ENCODE measurements around the gene VTN. TPM values are rescaled to one million over a fixed set of nuclear protein-coding genes. Genes with fewer than 3 reads are reported as not detected.
"Not testable (repeated sequence)": the region's sequence is repeated elsewhere in the genome, so short reads cannot be mapped to it uniquely, and the experiment has no call there.

VTN gene
- polyA plus RNA-seq, 3 donors from 2014 or later = not detected

- no peak overlapping the region for H3K4me3 Mint-ChIP-seq
- peaks cover 0 to 1% (median 0%) of the 10 kb centered on the region in 6 donors for H3K9me3 Mint-ChIP-seq
- peaks cover 2 to 7% (median 3%) of the 10 kb centered on the region in 3 donors for H3K27me3 Mint-ChIP-seq (ENCODE audit: low read depth in 3 of 3)
- H3K27ac Mint-ChIP-seq = no peak overlapping the region
- peaks cover 0 to 19% (median 4%) of the 10 kb centered on the region in 3 donors for H3K36me3 Mint-ChIP-seq
- no peak for DNase-seq
- H3K4me1 Mint-ChIP-seq = peaks cover 31 to 34% of the 10 kb centered on the region in 2 donors
These were observed 30.7 kb downstream of the VTN start for GRCh38 chr17:28339431-28339830.

- H3K36me3 Mint-ChIP-seq = peaks cover 0 to 14% (median 1%) of the 10 kb centered on the region in 3 donors
- H3K9me3 Mint-ChIP-seq; H3K4me3 Mint-ChIP-seq; DNase-seq; H3K27me3 Mint-ChIP-seq (ENCODE audit: low read depth in 3 of 3): not testable (repeated sequence)
- peak overlapping the region in 1 of 6 donors; percentile 58 for H3K27ac Mint-ChIP-seq
- peaks cover 38 to 40% of the 10 kb centered on the region in 2 donors for H3K4me1 Mint-ChIP-seq
These were observed 31.3 kb downstream of the VTN start for GRCh38 chr17:28338769-28339212.

- peak overlapping the region in 1 of 5 donors; percentile 96 for H3K4me3 Mint-ChIP-seq
- H3K27ac Mint-ChIP-seq = peak overlapping the region in 2 of 6 donors; percentile 6 to 81
- peaks cover 0 to 11% (median 0%) of the 10 kb centered on the region in 3 donors for H3K36me3 Mint-ChIP-seq
- peaks cover 2 to 9% (median 3%) of the 10 kb centered on the region in 3 donors for H3K27me3 Mint-ChIP-seq (ENCODE audit: low read depth in 3 of 3)
- DNase-seq = no peak
- peaks cover 40 to 43% of the 10 kb centered on the region in 2 donors for H3K4me1 Mint-ChIP-seq
- peaks cover 0 to 1% (median 0%) of the 10 kb centered on the region in 6 donors for H3K9me3 Mint-ChIP-seq
These were observed 31.9 kb downstream of the VTN start for GRCh38 chr17:28338056-28338768.

- peak overlapping the region; percentile 94 to 97 (median 95) for H3K4me3 Mint-ChIP-seq
- H3K36me3 Mint-ChIP-seq = peaks cover 0 to 9% (median 0%) of the 10 kb centered on the region in 3 donors
- peaks cover 41 to 53% of the 10 kb centered on the region in 2 donors for H3K4me1 Mint-ChIP-seq
- peak overlapping the region; percentile 81 to 96 (median 93) for H3K27ac Mint-ChIP-seq
- DNase-seq = no peak
- H3K9me3 Mint-ChIP-seq = peaks cover 0 to 1% (median 0%) of the 10 kb centered on the region in 6 donors
- peaks cover 2 to 10% (median 3%) of the 10 kb centered on the region in 3 donors for H3K27me3 Mint-ChIP-seq (ENCODE audit: low read depth in 3 of 3)
These were observed 33.9 kb downstream of the VTN start for GRCh38 chr17:28335959-28336871.

GRCh38 chr17:28335201-28335958, 34.7 kb downstream of the VTN start, which contains the start of the genes IFT20 and TNFAIP1:
IFT20 (minus strand) TSS chr17:28335472; CDS start chr17:28331985, 3,487 bp downstream.
TNFAIP1 (plus strand) TSS chr17:28335761; CDS start chr17:28339522, 3,761 bp downstream.
- Mint-ChIP-seq H3K27me3 (ENCODE audit: low read depth in 3 of 3) (peaks cover 2 to 10% (median 3%) of the 10 kb centered on the region in 3 donors), H3K4me3 (peak within 1 kb of the TSS; percentile 94 to 97 (median 95)), H3K4me1 (peaks cover 41 to 53% of the 10 kb centered on the region in 2 donors), H3K9me3 (peaks cover 0 to 1% (median 0%) of the 10 kb centered on the region in 6 donors), H3K36me3 (peaks cover 0 to 9% (median 0%) of the 10 kb centered on the region in 3 donors), H3K27ac (peak within 1 kb of the TSS; percentile 81 to 96 (median 93))
- peak; percentile 97 to 98 (median 98) for DNase-seq

GRCh38 chr17:28334666-28335200, 35.4 kb downstream of the VTN start:
- Mint-ChIP-seq H3K4me1 (peaks cover 41 to 53% of the 10 kb centered on the region in 2 donors), H3K36me3 (peaks cover 0 to 6% (median 0%) of the 10 kb centered on the region in 3 donors), H3K4me3 (peak overlapping the region; percentile 94 to 97 (median 95)), H3K27ac (peak overlapping the region; percentile 81 to 96 (median 93)), H3K27me3 (ENCODE audit: low read depth in 3 of 3) (peaks cover 2 to 10% (median 3%) of the 10 kb centered on the region in 3 donors), H3K9me3 (peaks cover 0 to 1% (median 0%) of the 10 kb centered on the region in 6 donors)
- no peak for DNase-seq

- Mint-ChIP-seq H3K4me3 (peak overlapping the region; percentile 94 to 97 (median 95)), H3K9me3 (peaks cover 0 to 1% (median 0%) of the 10 kb centered on the region in 6 donors), H3K27me3 (ENCODE audit: low read depth in 3 of 3) (peaks cover 2 to 10% (median 3%) of the 10 kb centered on the region in 3 donors), H3K27ac (peak overlapping the region; percentile 81 to 96 (median 93)), H3K36me3 (peaks cover 0 to 7% (median under 1%) of the 10 kb centered on the region in 3 donors), H3K4me1 (peaks cover 41 to 53% of the 10 kb centered on the region in 2 donors)
- no peak for DNase-seq
These were observed 35.9 kb downstream of the VTN start for GRCh38 chr17:28334171-28334570.

- peak overlapping the region in 4 of 6 donors; percentile 19 to 96 (median 86) for H3K27ac Mint-ChIP-seq
- H3K36me3 Mint-ChIP-seq = peaks cover 0 to 12% (median 8%) of the 10 kb centered on the region in 3 donors
- peaks cover 38 to 53% of the 10 kb centered on the region in 2 donors for H3K4me1 Mint-ChIP-seq
- peaks cover 0 to 1% (median 0%) of the 10 kb centered on the region in 6 donors for H3K9me3 Mint-ChIP-seq
- peaks cover 2 to 10% (median 3%) of the 10 kb centered on the region in 3 donors for H3K27me3 Mint-ChIP-seq (ENCODE audit: low read depth in 3 of 3)
- H3K4me3 Mint-ChIP-seq = peak overlapping the region in 2 of 5 donors; percentile 7 to 95
- no peak for DNase-seq
These were observed 36.9 kb downstream of the VTN start for GRCh38 chr17:28333083-28333746.

- Mint-ChIP-seq H3K27me3 (ENCODE audit: low read depth in 3 of 3) (peaks cover 2 to 10% (median 3%) of the 10 kb centered on the region in 3 donors), H3K4me3 (peak overlapping the region in 1 of 5 donors; percentile 46), H3K9me3 (no peaks in the 10 kb centered on the region), H3K4me1 (peaks cover 30 to 43% of the 10 kb centered on the region in 2 donors), H3K27ac (peak overlapping the region in 1 of 6 donors; percentile 33), H3K36me3 (peaks cover 0 to 16% (median 8%) of the 10 kb centered on the region in 3 donors)
- DNase-seq = no peak
These were observed 38.2 kb downstream of the VTN start for GRCh38 chr17:28331891-28332420.

- H3K27me3 Mint-ChIP-seq (ENCODE audit: low read depth in 3 of 3) = peaks cover 2 to 10% (median 2%) of the 10 kb centered on the region in 3 donors
These were observed 39.4 kb downstream of the VTN start for GRCh38 chr17:28330671-28331070.

GRCh38 chr17:28328325-28328724, 41.8 kb downstream of the VTN start:
- Mint-ChIP-seq H3K36me3 (peaks cover 0 to 25% (median 8%) of the 10 kb centered on the region in 3 donors), H3K9me3 (no peaks in the 10 kb centered on the region), H3K4me3 (no peak overlapping the region), H3K4me1 (peaks cover 2 to 10% of the 10 kb centered on the region in 2 donors), H3K27me3 (ENCODE audit: low read depth in 3 of 3) (peaks cover 0 to 1% (median 0%) of the 10 kb centered on the region in 3 donors), H3K27ac (no peak overlapping the region)
- no peak for DNase-seq

More at GRCh38 chr17:28330671-28331070, 39.4 kb downstream of the VTN start:
- peaks cover 20 to 32% of the 10 kb centered on the region in 2 donors for H3K4me1 Mint-ChIP-seq
- DNase-seq = no peak
- peak overlapping the region in 1 of 6 donors; percentile 20 for H3K27ac Mint-ChIP-seq
- no peaks in the 10 kb centered on the region for H3K9me3 Mint-ChIP-seq
- no peak overlapping the region for H3K4me3 Mint-ChIP-seq
- H3K36me3 Mint-ChIP-seq = peaks cover 0 to 25% (median 8%) of the 10 kb centered on the region in 3 donors

Measured in immature natural killer cell (primary cell).